Effector memory CD4-positive, alpha-beta T cell (primary cell): ENCODE results near the gene ACADSB.

Experiments
- DNase-seq, 3 donors: peaks; one replicate each; pipeline ENCODE4 v3.0.0-alpha.2; 2020
- H3K27ac ChIP-seq: 2 replicates; pipeline ENCODE4 v1.7.0; 2013; ENCODE audit warnings: mild to moderate bottlenecking, low read length, moderate library complexity; ENCODE audit not compliant: insufficient read depth, poor library complexity, severe bottlenecking
- H3K27me3 ChIP-seq: replicated peaks from 2 replicates; pipeline ENCODE4 v1.7.0; 2013; ENCODE audit warnings: mild to moderate bottlenecking, low read length; ENCODE audit not compliant: insufficient read depth, control insufficient read depth, poor library complexity, severe bottlenecking
- H3K36me3 ChIP-seq: 2 replicates; pipeline ENCODE4 v1.7.0; 2013; ENCODE audit warnings: mild to moderate bottlenecking, low read length, moderate library complexity; ENCODE audit not compliant: control insufficient read depth, insufficient read depth
- H3K4me1 ChIP-seq: 2 replicates; pipeline ENCODE4 v1.7.0; 2013; ENCODE audit warnings: low read length, mild to moderate bottlenecking; ENCODE audit not compliant: control insufficient read depth, insufficient read depth, poor library complexity, severe bottlenecking
- H3K4me3 ChIP-seq: 2 replicates; pipeline ENCODE4 v1.7.0; 2013; ENCODE audit warnings: low read length, low read depth, mild to moderate bottlenecking; ENCODE audit not compliant: insufficient read depth, poor library complexity, severe bottlenecking
- H3K9me3 ChIP-seq: 2 replicates; pipeline ENCODE4 v1.7.0; 2013; ENCODE audit warnings: mild to moderate bottlenecking, low read length, moderate library complexity; ENCODE audit not compliant: control insufficient read depth

Gene ACADSB

GRCh38 chr10:122984708-122985107 lies 24.1 kb upstream of the ACADSB start:
- no peak for DNase-seq
- Histone ChIP-seq H3K36me3 (peaks cover 3% of the 10 kb centered on the region), H3K4me3 (no peak overlapping the region), H3K4me1 (no peaks in the 10 kb centered on the region), H3K27me3 (no peaks in the 10 kb centered on the region), H3K27ac (no peak overlapping the region), H3K9me3 (no peaks in the 10 kb centered on the region)

DNA sequence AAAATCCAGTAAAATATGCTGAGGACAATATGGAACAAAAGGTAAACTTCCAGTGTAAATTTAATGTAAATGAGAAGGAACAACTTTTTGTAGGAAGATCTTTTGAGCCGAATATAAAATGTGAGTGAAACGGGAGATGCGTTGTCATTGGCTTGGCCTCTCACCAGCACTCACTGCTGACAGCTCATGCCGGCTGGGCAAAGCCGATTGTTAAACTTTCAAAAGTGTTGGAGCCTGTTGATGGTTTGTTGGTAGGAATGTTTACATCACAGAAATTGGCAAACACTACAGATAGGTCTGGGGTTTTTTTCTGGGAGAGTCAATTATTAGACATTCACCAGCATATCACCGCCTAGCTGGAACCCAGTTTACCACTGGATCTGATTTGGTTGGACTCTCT lies 22.5 kb upstream of the ACADSB start:
- no peaks in the 10 kb centered on the region for H3K9me3 ChIP-seq
- H3K4me3 ChIP-seq = no peak overlapping the region
- H3K27me3 ChIP-seq = no peaks in the 10 kb centered on the region
- no peak for DNase-seq
- no peak overlapping the region for H3K27ac ChIP-seq
- H3K36me3 ChIP-seq = peaks cover 3% of the 10 kb centered on the region
- H3K4me1 ChIP-seq = no peaks in the 10 kb centered on the region

DNA sequence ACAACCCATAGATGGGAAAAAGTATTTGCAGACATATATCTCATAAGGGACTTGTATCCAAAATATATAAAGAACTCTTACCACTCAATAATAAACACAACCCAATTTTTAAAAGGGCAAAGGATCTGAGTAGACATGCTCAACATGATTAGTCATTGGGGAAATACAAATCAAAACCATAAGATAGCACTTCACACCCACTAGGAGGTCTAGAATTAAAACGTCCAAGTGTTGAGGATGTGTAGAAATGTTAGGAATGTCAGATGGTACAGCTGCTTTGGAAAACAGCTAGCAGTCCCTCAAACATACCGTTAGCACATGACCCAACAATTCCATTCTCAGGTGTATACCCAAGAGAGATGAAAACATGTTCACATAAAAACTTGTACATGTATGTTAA lies 20.3 kb upstream of the ACADSB start:
- no peaks in the 10 kb centered on the region for H3K4me1 ChIP-seq
- H3K27me3 ChIP-seq = no peaks in the 10 kb centered on the region
- H3K9me3 ChIP-seq = no peaks in the 10 kb centered on the region
- no peak for DNase-seq
- H3K36me3 ChIP-seq = peaks cover 2% of the 10 kb centered on the region
- no peak overlapping the region for H3K4me3 ChIP-seq
- no peak overlapping the region for H3K27ac ChIP-seq

DNA sequence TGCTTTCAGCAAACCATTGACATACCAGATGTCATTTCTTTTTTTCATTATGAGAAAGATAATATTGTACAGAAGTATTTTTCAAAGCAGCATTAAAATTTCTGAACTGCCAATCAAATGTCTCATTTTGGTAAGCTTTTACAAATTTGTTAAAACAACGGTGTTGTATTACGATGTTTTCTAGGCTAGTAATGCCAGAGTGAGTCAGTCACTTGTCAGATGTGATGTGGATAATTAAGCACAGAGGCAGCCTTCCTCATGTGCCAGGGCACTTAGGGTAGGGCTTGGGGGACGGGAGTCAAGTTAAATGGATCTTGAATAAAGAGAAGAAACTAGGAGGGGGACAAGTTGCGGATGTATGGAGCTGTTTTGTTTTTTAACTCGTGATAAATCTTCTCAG lies 18.5 kb upstream of the ACADSB start:
- no peak for DNase-seq
- Histone ChIP-seq H3K4me3 (no peak overlapping the region), H3K36me3 (peaks cover 18% of the 10 kb centered on the region), H3K27me3 (no peaks in the 10 kb centered on the region), H3K27ac (no peak overlapping the region), H3K4me1 (no peaks in the 10 kb centered on the region), H3K9me3 (no peaks in the 10 kb centered on the region)

DNA sequence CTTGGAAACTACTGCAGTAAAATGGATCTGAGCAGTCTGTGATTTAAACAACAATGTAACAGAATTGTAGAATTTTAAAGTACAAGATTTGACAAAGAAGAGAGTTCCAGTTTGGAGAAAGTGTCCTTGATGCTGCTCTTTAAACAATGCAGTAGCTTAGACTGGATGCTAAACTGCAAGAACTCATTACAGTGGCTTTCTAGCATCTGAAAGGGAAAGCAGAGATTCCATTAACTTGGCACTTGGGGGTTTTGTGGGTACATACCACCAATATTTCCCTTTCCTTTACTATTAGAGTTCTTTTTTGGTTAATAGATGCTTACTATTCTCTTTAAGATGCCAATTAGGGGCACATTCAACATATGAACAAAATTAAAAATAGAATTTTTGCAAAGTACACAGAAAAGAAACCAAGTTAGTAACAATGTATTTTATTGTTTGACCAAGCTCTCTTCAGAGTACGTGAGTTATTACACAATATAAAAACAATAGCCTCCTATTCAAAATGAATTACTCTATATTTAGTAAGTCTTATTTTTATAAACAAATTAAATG lies 16.7 kb upstream of the ACADSB start:
- DNase-seq = no peak
- H3K4me1 ChIP-seq = no peaks in the 10 kb centered on the region
- H3K36me3 ChIP-seq = peaks cover 34% of the 10 kb centered on the region
- no peaks in the 10 kb centered on the region for H3K27me3 ChIP-seq
- H3K9me3 ChIP-seq = no peaks in the 10 kb centered on the region
- no peak overlapping the region for H3K4me3 ChIP-seq
- no peak overlapping the region for H3K27ac ChIP-seq

DNA sequence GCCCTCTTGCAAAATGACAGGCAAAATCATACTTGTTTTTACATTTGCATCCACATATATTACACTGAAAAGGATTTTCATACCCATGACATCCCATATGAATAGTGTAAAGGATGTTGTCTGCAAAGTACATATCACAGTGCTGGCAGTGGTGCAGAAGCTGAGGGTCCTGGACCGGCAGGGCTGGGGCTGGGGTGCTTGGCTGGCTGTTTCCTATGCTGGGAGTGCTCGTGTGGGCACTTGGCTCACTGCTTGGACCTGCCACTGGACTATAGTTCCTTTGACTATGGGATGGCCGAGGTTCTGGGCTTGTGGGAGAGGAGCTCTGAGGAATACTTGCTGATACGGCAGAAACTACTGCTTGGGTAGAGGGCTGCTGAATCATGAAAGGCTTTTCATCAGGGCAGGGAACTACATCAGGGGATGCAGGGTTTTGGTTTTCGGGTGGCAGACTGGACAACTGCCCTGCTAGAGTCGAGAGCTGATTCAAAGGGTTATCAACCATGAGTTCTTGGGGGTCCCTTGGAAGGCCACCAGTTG lies 14.9 kb upstream of the ACADSB start:
- Histone ChIP-seq H3K27me3 (no peaks in the 10 kb centered on the region), H3K9me3 (no peaks in the 10 kb centered on the region), H3K36me3 (peaks cover 46% of the 10 kb centered on the region), H3K27ac (no peak overlapping the region), H3K4me3 (no peak overlapping the region), H3K4me1 (no peaks in the 10 kb centered on the region)
- DNase-seq = no peak

DNA sequence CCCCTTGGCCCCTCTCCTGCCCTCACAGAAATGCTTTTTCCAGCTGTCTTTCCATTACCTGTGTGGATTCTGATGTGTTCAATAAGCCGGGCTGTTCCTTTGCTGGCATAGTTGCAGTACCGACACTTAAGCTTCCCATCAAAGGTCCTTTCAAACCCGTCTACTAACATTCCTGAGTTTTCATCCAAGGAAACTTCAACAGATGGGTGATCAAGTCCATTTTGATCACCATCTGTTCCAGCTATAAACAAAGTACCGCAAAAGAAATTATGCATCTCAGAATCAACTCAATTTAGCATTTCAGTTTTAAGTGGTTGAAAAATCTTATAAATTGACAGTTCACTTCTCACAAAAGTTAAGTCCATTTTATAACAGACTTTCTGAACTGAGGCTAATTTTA lies 12.9 kb upstream of the ACADSB start:
- Histone ChIP-seq H3K36me3 (peaks cover 46% of the 10 kb centered on the region), H3K27ac (no peak overlapping the region), H3K27me3 (no peaks in the 10 kb centered on the region), H3K4me1 (no peaks in the 10 kb centered on the region), H3K4me3 (no peak overlapping the region), H3K9me3 (no peaks in the 10 kb centered on the region)
- no peak for DNase-seq

DNA sequence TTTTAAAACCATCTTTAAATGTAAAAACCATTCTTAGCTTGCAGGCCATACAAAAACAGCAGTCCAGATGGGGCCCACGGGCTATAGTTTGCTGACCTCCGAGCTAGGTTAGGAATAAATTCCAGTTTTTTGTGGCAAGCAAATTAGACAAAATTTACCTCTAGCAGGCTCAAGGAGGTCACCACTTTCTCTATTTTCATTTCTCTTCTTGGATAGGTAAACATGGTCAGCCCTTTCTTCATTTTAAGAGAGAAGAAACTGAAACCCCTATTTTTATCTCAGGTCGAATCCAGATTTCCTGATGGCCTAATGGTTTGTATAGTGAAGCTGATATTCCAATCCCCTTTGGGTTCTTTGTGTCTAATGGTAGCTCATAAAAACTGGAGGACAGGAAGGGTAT lies 10.9 kb upstream of the ACADSB start:
- no peaks in the 10 kb centered on the region for H3K4me1 ChIP-seq
- H3K27ac ChIP-seq = no peak overlapping the region
- no peak for DNase-seq
- no peaks in the 10 kb centered on the region for H3K27me3 ChIP-seq
- peaks cover 44% of the 10 kb centered on the region for H3K36me3 ChIP-seq
- H3K9me3 ChIP-seq = no peaks in the 10 kb centered on the region
- no peak overlapping the region for H3K4me3 ChIP-seq

DNA sequence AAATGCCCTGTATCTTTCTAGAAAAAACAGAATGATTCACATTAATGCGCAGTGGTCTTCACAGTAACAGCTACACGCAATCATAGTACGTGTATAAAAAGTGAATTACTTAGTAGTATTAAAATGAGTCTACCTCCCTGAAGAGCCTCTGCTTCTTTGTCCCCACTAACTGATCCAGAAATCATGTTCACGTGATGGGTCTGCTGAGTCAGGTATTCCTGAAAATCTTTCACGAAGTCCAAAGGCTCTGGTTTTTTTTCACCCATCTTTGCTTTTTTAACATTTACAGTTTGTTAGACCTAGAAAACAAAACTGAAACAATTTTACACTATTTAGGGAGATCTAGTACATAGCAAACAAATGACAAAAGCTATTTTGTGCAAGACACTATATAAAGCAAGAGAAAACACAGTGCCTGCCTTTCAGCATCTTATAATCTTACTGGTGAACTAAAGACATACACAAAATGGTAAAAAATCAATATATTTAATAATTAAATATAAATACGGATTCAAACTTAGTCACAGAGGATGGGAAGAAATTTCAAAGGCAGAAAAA lies 10.4 kb upstream of the ACADSB start:
- DNase-seq = no peak
- peaks cover 44% of the 10 kb centered on the region for H3K36me3 ChIP-seq
- H3K27ac ChIP-seq = no peak overlapping the region
- H3K4me1 ChIP-seq = no peaks in the 10 kb centered on the region
- H3K4me3 ChIP-seq = no peak overlapping the region
- no peaks in the 10 kb centered on the region for H3K27me3 ChIP-seq
- H3K9me3 ChIP-seq = no peaks in the 10 kb centered on the region

- Histone ChIP-seq H3K4me3 (no peak overlapping the region), H3K9me3 (no peaks in the 10 kb centered on the region), H3K27me3 (no peaks in the 10 kb centered on the region), H3K36me3 (peaks cover 41% of the 10 kb centered on the region), H3K4me1 (no peaks in the 10 kb centered on the region), H3K27ac (no peak overlapping the region)
- DNase-seq = no peak
Measured at GRCh38 chr10:122998934-122999333, 9.9 kb upstream of the ACADSB start.
